VCaP (cell line): ENCODE measurements around the gene NRL.

Experiments used
- H3K27ac ChIP-seq: fragments of 450-650 bp; 2 replicates; pipeline ENCODE4 v1.5.1; 2017
- TF ChIP-seq, protein P1 (sequence below): fragments of 450-650 bp; conservative IDR thresholded peaks from 2 replicates; pipeline ENCODE4 v1.5.1; 2017; ENCODE audit warnings: mild to moderate bottlenecking, moderate library complexity

NRL gene

DNA sequence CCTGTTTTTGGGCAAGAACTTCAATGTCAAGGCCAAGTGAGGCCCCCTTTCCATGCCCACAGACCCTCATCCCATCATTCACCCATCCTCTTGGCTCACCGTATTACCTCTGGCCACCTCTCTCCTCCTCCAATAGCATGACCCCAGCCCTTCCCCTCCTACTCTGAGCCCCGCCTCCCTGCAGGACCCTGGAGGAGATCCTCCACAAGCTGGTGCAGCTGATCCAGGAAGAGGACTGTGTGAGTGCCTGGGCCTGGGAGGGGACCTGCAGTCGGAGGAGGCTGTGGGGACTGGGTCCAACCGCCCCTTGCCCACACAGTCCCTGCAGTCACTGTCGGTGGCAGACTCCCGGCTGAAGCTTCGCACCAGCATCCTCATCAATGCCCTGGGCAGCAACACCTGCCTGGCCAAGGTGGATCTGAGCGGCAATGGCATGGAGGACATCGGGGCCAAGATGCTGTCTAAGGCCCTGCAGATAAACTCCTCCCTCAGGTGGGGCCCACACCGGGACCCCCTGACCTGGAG lies 55.7 kb downstream of the NRL start:
- TF ChIP-seq, protein P1, sequence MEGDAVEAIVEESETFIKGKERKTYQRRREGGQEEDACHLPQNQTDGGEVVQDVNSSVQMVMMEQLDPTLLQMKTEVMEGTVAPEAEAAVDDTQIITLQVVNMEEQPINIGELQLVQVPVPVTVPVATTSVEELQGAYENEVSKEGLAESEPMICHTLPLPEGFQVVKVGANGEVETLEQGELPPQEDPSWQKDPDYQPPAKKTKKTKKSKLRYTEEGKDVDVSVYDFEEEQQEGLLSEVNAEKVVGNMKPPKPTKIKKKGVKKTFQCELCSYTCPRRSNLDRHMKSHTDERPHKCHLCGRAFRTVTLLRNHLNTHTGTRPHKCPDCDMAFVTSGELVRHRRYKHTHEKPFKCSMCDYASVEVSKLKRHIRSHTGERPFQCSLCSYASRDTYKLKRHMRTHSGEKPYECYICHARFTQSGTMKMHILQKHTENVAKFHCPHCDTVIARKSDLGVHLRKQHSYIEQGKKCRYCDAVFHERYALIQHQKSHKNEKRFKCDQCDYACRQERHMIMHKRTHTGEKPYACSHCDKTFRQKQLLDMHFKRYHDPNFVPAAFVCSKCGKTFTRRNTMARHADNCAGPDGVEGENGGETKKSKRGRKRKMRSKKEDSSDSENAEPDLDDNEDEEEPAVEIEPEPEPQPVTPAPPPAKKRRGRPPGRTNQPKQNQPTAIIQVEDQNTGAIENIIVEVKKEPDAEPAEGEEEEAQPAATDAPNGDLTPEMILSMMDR, result no peak
- no peak overlapping the region for H3K27ac ChIP-seq

DNA sequence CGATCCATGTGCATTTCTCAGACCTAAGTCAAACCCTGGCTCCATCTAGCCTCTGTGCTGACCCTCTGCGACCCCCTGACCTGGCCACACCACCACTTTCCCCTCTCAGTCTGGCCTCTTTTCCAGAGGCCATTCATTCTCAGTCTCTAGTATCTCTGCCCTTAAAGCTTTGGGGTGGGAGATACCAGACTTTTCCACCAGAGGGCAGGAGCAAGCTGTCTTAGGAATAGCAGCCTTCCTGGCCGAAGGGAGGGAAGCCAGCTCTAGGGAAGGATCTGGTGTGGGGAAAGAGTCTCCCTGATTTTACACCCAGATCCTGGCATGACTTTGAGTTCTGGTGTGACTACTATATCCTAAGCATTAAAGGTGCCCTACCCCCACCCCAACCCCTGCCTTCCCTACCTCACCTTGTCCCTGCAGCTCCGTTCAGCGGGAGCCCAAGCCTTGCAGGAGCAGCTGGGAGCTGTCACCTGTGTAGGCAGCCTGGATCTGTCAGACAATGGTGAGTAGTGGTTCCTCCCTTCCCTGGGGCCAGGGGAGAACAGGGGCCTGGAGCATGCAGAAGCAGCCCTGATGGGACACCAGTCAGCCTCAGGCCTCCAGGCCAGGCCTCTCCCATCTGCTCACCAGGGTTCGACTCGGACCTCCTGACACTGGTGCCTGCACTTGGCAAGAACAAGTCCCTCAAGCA lies 56.3 kb downstream of the NRL start:
- no peak overlapping the region for H3K27ac ChIP-seq

DNA sequence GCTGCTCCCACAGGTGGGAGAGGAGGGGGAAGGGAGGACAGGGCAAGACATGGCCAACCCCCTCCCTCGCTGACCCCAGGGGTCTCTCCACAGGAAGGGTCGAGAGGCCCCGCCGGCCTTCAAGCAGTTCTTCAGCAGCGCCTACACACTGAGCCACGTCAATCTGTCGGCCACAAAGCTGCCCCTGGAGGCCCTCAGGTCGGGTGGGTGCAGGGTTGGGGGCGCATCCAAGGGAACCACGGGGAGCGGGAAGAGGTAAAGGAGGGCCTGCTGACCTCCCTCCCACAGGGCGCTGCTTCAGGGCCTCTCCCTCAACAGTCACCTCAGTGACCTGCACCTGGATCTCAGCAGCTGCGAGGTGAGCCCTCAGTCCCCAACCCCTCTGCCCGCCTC lies 56.9 kb downstream of the NRL start:
- TF ChIP-seq, protein P1, result no peak
- no peak overlapping the region for H3K27ac ChIP-seq

More for the DNA sequence above, 56.3 kb downstream of the NRL start:
- TF ChIP-seq, protein P1, result peak; percentile 65

DNA sequence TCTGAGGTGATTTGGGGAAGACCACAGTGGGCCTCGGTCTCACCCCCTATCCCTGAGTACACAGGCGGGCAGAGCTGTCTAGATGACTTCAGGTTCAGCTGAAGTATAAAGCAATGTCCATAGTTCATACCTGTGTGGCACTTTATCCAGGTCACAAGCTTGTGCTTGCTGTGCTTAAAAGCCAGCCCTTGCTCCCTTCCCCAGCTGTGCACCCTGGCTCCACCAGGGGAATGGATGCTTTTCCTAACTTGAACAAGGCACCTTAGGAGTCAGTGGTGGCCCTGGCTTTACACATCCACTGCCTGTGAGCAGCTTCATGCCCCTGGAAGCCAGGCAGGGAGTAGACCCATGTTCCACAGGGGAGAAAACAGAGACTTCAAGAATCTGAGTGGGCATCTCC lies 57.5 kb downstream of the NRL start:
- TF ChIP-seq, protein P1, result no peak
- no peak overlapping the region for H3K27ac ChIP-seq

DNA sequence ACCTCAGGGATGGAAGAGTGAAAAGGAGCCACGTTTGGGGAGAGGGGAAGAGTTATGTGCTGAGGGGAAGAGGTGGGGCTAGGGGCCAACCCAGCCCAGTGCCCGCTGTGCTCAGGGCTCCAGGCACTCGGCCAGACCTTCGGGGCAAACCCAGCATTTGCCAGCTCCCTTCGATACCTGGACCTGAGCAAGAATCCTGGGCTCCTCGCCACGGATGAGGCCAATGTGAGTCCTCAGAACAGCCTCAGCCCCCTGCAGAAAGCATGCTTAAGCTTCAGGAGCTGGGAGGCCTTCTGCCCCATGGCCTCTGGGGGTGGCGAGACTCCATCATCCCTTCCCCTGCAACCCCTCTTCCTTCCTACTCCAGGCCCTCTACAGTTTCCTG lies 58.0 kb downstream of the NRL start:
- H3K27ac ChIP-seq, result no peak overlapping the region
- TF ChIP-seq, protein P1, result no peak

DNA sequence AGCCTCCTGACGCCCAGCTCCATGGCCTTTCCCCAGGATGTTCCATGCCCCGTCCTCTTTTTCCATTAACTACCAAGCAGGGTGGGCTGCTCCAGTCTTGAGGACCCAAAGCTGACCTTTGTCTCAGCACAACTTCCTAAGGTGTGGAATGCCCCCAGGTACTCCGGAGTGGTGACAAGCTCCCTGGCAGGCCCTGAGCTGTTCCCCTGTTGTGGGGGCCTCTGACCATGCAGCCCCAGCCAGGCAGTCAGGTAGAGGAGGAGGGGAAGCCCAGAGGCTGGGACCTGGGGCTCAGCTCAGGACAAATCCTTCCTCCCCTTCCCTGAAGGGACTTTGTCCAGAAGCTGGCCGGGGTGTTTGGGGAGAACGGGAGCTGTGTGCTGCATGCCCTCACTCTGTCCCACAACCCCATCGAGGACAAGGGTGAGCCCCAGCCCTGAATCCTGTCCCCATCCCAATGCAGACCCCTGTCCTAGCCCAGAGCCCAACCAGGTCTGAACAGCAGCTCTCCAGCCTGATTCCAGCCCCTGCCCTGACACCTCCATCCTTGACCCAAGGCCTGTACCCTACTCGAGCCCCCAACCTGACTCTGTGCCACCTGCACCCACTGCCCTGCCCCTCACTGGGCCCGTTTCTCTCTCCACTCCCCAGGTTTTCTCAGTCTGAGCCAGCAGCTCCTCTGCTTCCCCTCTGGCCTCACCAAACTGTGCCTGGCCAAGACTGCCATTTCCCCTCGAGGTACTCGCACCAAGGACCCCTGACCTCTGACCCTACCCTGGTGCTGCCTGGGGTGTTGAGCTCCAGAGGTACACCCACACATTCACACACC lies 58.6 kb downstream of the NRL start:
- H3K27ac ChIP-seq, result no peak overlapping the region
- TF ChIP-seq, protein P1, result no peak

DNA sequence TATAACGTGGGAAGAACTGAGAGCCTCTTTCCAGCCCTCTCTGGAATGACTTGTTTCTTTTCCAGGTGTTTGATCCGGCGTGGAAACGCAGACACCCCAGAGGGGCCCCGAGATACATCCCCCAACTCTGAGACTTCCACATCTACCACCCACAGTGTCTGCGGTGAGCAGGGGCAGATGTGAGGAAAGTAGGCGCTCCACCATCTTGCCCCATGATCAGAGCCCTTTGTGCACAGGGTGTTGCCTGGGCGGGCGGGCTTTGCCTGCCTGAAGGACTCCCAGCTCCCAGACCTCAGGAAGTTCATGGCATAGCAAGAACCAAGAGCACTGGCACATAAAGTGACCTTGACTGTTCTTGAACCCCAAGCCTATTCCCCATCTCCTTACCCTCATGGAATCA lies 60.1 kb downstream of the NRL start:
- TF ChIP-seq, protein P1, result no peak
- H3K27ac ChIP-seq, result no peak overlapping the region
